H9 (cell line): ENCODE measurements around the gene VEGFC. TPM values are rescaled to one million over a fixed set of nuclear protein-coding genes. Genes with fewer than 3 reads are reported as not detected.

ENCODE experiments used
- DNase-seq: peaks from one replicate; pipeline ENCODE4 v3.0.0-alpha.2; 2017
- H2AFZ ChIP-seq: one replicate; pipeline ENCODE4 v1.6.1; 2013; ENCODE audit warnings: mild to moderate bottlenecking, low read length, control low read depth, moderate library complexity
- H2AK5ac ChIP-seq: 2 replicates; pipeline ENCODE4 v1.6.1; 2013; ENCODE audit warnings: low read length, control low read depth, mixed read lengths; ENCODE audit not compliant: insufficient read length
- H2BK120ac ChIP-seq: one replicate; pipeline ENCODE4 v1.6.1; 2013; ENCODE audit warnings: low read depth, mild to moderate bottlenecking, low read length, control low read depth, inconsistent platforms; ENCODE audit not compliant: poor library complexity, severe bottlenecking
- H2BK12ac ChIP-seq: 2 replicates; pipeline ENCODE4 v1.6.1; 2013; ENCODE audit warnings: low read length, control low read depth, mixed read lengths, low read depth; ENCODE audit not compliant: insufficient read length
- H2BK15ac ChIP-seq: 2 replicates; pipeline ENCODE4 v1.6.1; 2013; ENCODE audit warnings: low read depth, low read length, control low read depth
- H2BK20ac ChIP-seq: one replicate; pipeline ENCODE4 v1.6.1; 2013; ENCODE audit warnings: low read depth, mild to moderate bottlenecking, low read length, control low read depth, inconsistent platforms; ENCODE audit not compliant: poor library complexity, severe bottlenecking
- H2BK5ac ChIP-seq: 2 replicates; pipeline ENCODE4 v1.6.1; 2013; ENCODE audit warnings: low read length, control low read depth, mixed read lengths; ENCODE audit not compliant: insufficient read length
- H3K14ac ChIP-seq: 2 replicates; pipeline ENCODE4 v1.6.1; 2013; ENCODE audit warnings: low read length, control low read depth; ENCODE audit not compliant: insufficient read depth
- H3K18ac ChIP-seq: 2 replicates; pipeline ENCODE4 v1.6.1; 2013; ENCODE audit warnings: low read depth, mild to moderate bottlenecking, mixed read lengths, low read length, control low read depth; ENCODE audit not compliant: insufficient read length
- H3K23ac ChIP-seq: 2 replicates; pipeline ENCODE4 v1.6.1; 2013; ENCODE audit warnings: low read length, control low read depth, mixed read lengths, low read depth; ENCODE audit not compliant: insufficient read length
- H3K23me2 ChIP-seq: 2 replicates; pipeline ENCODE4 v1.6.1; 2013; ENCODE audit warnings: low read depth, mild to moderate bottlenecking, mixed read lengths, low read length, control low read depth; ENCODE audit not compliant: insufficient read length, poor library complexity, severe bottlenecking
- H3K27ac ChIP-seq: 2 replicates; pipeline ENCODE4 v1.5.1; 2013; ENCODE audit warnings: low read length, control low read depth, mixed read lengths, low read depth; ENCODE audit not compliant: insufficient read length
- H3K27me3 ChIP-seq: 2 replicates; pipeline ENCODE4 v1.6.1; 2013; ENCODE audit warnings: low read length, control low read depth, inconsistent platforms; ENCODE audit not compliant: insufficient read depth
- H3K4ac ChIP-seq: 2 replicates; pipeline ENCODE4 v1.6.1; 2013; ENCODE audit warnings: low read depth, mild to moderate bottlenecking, control low read depth, inconsistent platforms, low read length, moderate library complexity
- H3K4me1 ChIP-seq: 2 replicates; pipeline ENCODE4 v1.6.1; 2013; ENCODE audit warnings: low read length, control low read depth, inconsistent platforms; ENCODE audit not compliant: insufficient read depth
- H3K4me2 ChIP-seq: 2 replicates; pipeline ENCODE4 v1.6.1; 2013; ENCODE audit warnings: low read length, control low read depth, mixed read lengths; ENCODE audit not compliant: insufficient read length, insufficient read depth
- H3K56ac ChIP-seq: 2 replicates; pipeline ENCODE4 v1.6.1; 2013; ENCODE audit warnings: low read depth, mild to moderate bottlenecking, mixed read lengths, low read length, control low read depth; ENCODE audit not compliant: insufficient read length
- H3K79me1 ChIP-seq: 2 replicates; pipeline ENCODE4 v1.6.1; 2013; ENCODE audit warnings: low read depth, mild to moderate bottlenecking, moderate library complexity, low read length, control low read depth, inconsistent platforms; ENCODE audit not compliant: insufficient read depth, poor library complexity, severe bottlenecking
- H3K79me2 ChIP-seq: 2 replicates; pipeline ENCODE4 v1.6.1; 2013; ENCODE audit warnings: low read length, control low read depth, inconsistent platforms; ENCODE audit not compliant: insufficient read depth
- H3K9ac ChIP-seq: 2 replicates; pipeline ENCODE4 v1.6.1; 2013; ENCODE audit warnings: low read length, control low read depth, mixed read lengths; ENCODE audit not compliant: insufficient read length; ENCODE audit errors: extremely low read depth
- H3K9me3 ChIP-seq: one replicate; pipeline ENCODE4 v1.6.1; 2013; ENCODE audit warnings: low read depth, low read length, inconsistent platforms; ENCODE audit not compliant: control insufficient read depth
- H3T11ph ChIP-seq: one replicate; pipeline ENCODE4 v1.6.1; 2013; ENCODE audit warnings: mild to moderate bottlenecking, low read length, control low read depth, inconsistent platforms
- H4K20me1 ChIP-seq: one replicate; pipeline ENCODE4 v1.6.1; 2013; ENCODE audit not compliant: control insufficient read depth, insufficient read length, insufficient read depth
- H4K5ac ChIP-seq: 2 replicates; pipeline ENCODE4 v1.6.1; 2013; ENCODE audit warnings: low read depth, mild to moderate bottlenecking, mixed read lengths, low read length, control low read depth; ENCODE audit not compliant: insufficient read length
- H4K8ac ChIP-seq: replicated peaks from 2 replicates; pipeline ENCODE4 v1.6.1; 2013; ENCODE audit warnings: low read length, control low read depth, mixed read lengths, low read depth; ENCODE audit not compliant: insufficient read length
- H4K91ac ChIP-seq: 2 replicates; pipeline ENCODE4 v1.6.1; 2013; ENCODE audit warnings: low read depth, mild to moderate bottlenecking, moderate library complexity, mixed read lengths, low read length, control low read depth; ENCODE audit not compliant: insufficient read length
- H3K27ac Mint-ChIP-seq, 3 experiments: 2 replicates in 2 of 3; 3 replicates in 1 of 3; pipeline ENCODE4 v1.8.0; 2020 to 2021; ENCODE audit warnings: mixed read lengths in 3 of 3, mild to moderate bottlenecking in 1 of 3, moderate library complexity in 1 of 3
- H3K27me3 Mint-ChIP-seq: 2 replicates; pipeline ENCODE4 v1.8.0; 2021; ENCODE audit warnings: low read depth, mild to moderate bottlenecking, moderate library complexity, mixed read lengths
- H3K36me3 Mint-ChIP-seq, 3 experiments: 2 replicates in 2 of 3; 3 replicates in 1 of 3; pipeline ENCODE4 v1.8.0; 2020 to 2021; ENCODE audit warnings: low read depth in 3 of 3, mixed read lengths in 3 of 3; ENCODE audit not compliant: insufficient read depth in 1 of 3
- H3K4me1 Mint-ChIP-seq, 2 experiments: 2 replicates each; pipeline ENCODE4 v1.8.0; 2020; ENCODE audit warnings: mixed read lengths in 2 of 2
- H3K4me3 Mint-ChIP-seq, 2 experiments: 2 replicates in 1 of 2; 3 replicates in 1 of 2; pipeline ENCODE4 v1.8.0; 2020 to 2021; ENCODE audit warnings: mild to moderate bottlenecking in 2 of 2, mixed read lengths in 2 of 2, moderate library complexity in 1 of 2
- H3K9me3 Mint-ChIP-seq, 2 experiments: 2 replicates in 1 of 2; 3 replicates in 1 of 2; pipeline ENCODE4 v1.8.0; 2020; ENCODE audit warnings: mild to moderate bottlenecking in 2 of 2, mixed read lengths in 2 of 2, moderate library complexity in 1 of 2
- WGBS: extraction: QIAGEN DNeasy Blood & Tissue Kit; methylation state at CpG from one replicate; pipeline ENCODE4 v1.1.7; 2013; ENCODE audit warnings: missing lambda C conversion rate, low lambda C conversion rate, mixed read lengths; ENCODE audit not compliant: insufficient read length; ENCODE audit errors: extremely low coverage; 5-methylcytosine and 5-hydroxymethylcytosine counted together
- total RNA-seq: library from RNA; stranded (reverse); gene quantifications from 2 replicates; pipeline ENCODE4 v1.2.1, GENCODE V29; 2021
- TF ChIP-seq, protein P1 (sequence below): fragments of 200-600 bp; sonication (generic); conservative IDR thresholded peaks from 3 replicates; pipeline ENCODE4 v1.8.0; 2021; ENCODE audit warnings: antibody characterized with exemption, mild to moderate bottlenecking

VEGFC gene
- total RNA-seq, 1 experiment from 2014 or later = 0.46 TPM

DNA sequence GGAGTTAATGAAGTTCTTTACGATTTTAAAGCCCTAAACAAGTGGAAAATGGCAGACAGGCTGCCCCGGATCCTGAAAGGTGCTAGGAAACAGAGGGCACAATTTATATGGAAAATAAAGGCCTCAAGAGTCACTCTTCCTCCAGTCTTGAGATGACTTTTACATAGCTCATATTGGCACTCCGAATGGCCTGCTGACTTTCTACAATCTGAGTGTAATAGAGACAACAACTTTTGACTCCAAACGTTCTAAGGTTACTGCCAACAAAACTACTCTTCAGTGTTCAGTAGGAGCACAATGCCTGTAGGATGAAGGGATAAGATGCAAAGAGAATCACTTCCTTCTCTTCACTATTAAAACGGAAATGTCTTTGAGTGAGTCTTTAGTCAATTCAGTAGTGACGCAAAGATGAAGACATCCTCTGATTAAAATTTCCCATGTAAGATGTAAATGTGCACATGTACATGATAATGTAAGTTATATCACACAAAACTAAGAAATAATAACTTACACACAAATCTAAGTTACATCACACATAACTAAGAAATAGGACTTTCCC lies 40.5 kb downstream of the VEGFC start:
- Mint-ChIP-seq H3K4me3 (no peak overlapping the region), H3K9me3 (no peaks in the 10 kb centered on the region), H3K4me1 (no peaks in the 10 kb centered on the region; a peak in 1 of 4 replicates), H3K27me3 (no peaks in the 10 kb centered on the region), H3K27ac (no peak overlapping the region), H3K36me3 (no peaks in the 10 kb centered on the region)
- Histone ChIP-seq H2BK5ac (no peak overlapping the region), H3K4me2 (no peak overlapping the region), H3K56ac (no peak overlapping the region), H2BK15ac (no peak overlapping the region), H4K91ac (no peak overlapping the region), H4K20me1 (no peaks in the 10 kb centered on the region), H3K9me3 (no peaks in the 10 kb centered on the region), H3K27me3 (no peaks in the 10 kb centered on the region), H3T11ph (no peak overlapping the region), H4K8ac (no peak overlapping the region), H3K27ac (no peak overlapping the region), H3K4ac (no peak overlapping the region), H3K23ac (no peak overlapping the region), H3K4me1 (no peaks in the 10 kb centered on the region; the same call in 1 of the 2 replicates), H3K9ac (no peak overlapping the region), H3K14ac (no peak overlapping the region), H2AFZ (no peak overlapping the region), H2BK20ac (no peak overlapping the region), H3K79me1 (no peaks in the 10 kb centered on the region), H4K5ac (no peak overlapping the region), H2BK12ac (no peak overlapping the region), H2BK120ac (no peak overlapping the region), H2AK5ac (no peak overlapping the region), H3K79me2 (no peaks in the 10 kb centered on the region), H3K18ac (no peak overlapping the region), H3K23me2 (no peaks in the 10 kb centered on the region)
- TF ChIP-seq, protein P1, sequence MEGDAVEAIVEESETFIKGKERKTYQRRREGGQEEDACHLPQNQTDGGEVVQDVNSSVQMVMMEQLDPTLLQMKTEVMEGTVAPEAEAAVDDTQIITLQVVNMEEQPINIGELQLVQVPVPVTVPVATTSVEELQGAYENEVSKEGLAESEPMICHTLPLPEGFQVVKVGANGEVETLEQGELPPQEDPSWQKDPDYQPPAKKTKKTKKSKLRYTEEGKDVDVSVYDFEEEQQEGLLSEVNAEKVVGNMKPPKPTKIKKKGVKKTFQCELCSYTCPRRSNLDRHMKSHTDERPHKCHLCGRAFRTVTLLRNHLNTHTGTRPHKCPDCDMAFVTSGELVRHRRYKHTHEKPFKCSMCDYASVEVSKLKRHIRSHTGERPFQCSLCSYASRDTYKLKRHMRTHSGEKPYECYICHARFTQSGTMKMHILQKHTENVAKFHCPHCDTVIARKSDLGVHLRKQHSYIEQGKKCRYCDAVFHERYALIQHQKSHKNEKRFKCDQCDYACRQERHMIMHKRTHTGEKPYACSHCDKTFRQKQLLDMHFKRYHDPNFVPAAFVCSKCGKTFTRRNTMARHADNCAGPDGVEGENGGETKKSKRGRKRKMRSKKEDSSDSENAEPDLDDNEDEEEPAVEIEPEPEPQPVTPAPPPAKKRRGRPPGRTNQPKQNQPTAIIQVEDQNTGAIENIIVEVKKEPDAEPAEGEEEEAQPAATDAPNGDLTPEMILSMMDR = no peak
- DNase-seq = no peak
- WGBS = no CpG with 5 or more reads among the region's 6 CpGs
